22Rv1 (cell line): ENCODE results near the gene C10orf105.

Experiments
- H3K27ac ChIP-seq: fragments of 450-650 bp; 2 replicates; pipeline ENCODE4 v1.5.1; 2017
- ZFX ChIP-seq: fragments of 450-650 bp; IDR thresholded peaks from 2 replicates; pipeline ENCODE4 v1.6.1; 2017; ENCODE audit warnings: antibody characterized with exemption, borderline replicate concordance
- TF ChIP-seq, protein P1 (sequence below): fragments of 450-650 bp; IDR thresholded peaks from 2 replicates; pipeline ENCODE4 v1.5.1; 2017; ENCODE audit warnings: mild to moderate bottlenecking

Gene C10orf105

DNA sequence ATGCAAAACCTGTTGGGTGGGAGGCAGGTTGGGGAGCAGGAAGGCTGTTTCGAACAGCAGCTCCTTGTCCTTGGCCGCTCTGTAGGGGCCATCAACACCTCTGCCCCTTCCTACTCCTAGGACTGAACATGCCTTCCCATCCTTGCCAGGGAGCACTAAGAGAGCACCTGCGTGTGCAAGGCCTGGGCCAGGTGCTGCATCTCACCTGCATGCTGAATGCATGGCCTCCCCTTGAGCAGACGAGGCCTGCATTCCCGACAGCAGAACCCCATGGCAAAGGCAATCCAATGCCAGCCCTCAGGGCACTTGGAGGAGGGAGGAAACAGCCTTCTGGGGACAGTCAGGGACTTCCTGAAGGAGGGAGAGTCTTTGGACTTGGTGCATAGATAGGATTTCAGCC, 42.7 kb upstream of the C10orf105 start:
- TF ChIP-seq, protein P1, sequence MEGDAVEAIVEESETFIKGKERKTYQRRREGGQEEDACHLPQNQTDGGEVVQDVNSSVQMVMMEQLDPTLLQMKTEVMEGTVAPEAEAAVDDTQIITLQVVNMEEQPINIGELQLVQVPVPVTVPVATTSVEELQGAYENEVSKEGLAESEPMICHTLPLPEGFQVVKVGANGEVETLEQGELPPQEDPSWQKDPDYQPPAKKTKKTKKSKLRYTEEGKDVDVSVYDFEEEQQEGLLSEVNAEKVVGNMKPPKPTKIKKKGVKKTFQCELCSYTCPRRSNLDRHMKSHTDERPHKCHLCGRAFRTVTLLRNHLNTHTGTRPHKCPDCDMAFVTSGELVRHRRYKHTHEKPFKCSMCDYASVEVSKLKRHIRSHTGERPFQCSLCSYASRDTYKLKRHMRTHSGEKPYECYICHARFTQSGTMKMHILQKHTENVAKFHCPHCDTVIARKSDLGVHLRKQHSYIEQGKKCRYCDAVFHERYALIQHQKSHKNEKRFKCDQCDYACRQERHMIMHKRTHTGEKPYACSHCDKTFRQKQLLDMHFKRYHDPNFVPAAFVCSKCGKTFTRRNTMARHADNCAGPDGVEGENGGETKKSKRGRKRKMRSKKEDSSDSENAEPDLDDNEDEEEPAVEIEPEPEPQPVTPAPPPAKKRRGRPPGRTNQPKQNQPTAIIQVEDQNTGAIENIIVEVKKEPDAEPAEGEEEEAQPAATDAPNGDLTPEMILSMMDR: no peak
- no peak for TF ChIP-seq ZFX
- H3K27ac ChIP-seq: no peak overlapping the region

DNA sequence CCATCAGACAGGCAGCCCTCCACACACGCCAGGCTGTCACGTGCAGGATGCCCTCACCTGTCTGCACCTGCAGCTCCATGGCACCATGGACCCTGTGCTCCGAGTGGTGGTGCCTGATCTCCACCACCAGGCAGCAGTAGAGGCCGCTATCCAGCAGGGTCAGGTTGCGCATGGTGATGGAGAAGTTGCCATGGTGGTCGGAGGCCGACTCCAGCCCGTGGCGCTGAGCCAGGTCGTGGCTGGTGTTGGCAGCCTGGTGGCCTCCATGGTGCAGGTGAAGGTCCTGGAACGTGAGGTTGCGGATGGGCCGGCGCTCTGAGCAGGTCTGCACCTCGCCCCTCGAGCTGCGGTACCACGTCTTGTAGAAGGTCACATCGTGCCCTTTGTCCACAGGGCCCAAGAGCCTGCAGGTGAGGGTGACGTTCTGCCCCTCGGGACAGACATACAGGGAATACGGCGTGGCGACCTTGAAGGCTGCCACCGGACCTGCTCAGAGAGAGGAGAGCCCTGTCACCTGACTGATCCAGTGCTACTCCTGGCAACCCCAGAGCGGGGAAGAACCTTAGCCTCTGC, 42.0 kb upstream of the C10orf105 start:
- no peak overlapping the region for H3K27ac ChIP-seq
- TF ChIP-seq ZFX: no peak
- TF ChIP-seq, protein P1: no peak

DNA sequence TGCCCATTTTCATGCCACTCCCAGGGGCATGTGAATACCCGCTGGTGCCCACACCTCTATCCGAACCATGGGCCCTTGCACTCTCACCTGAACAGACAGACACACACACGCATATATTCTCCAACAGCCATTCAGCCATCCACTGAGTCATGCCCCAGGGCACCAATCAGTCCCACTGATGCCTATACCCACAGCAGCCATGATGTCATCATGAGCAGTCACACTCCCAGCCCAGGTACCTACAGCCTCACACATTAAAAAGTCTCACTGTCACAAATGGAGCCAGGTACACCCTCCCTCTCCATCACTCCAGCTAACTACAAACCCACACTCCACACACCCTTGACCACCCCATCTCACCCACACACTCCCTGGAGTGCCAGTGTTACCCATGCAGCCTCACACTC, 41.5 kb upstream of the C10orf105 start:
- H3K27ac ChIP-seq: no peak overlapping the region
- no peak for TF ChIP-seq ZFX
- TF ChIP-seq, protein P1: no peak

DNA sequence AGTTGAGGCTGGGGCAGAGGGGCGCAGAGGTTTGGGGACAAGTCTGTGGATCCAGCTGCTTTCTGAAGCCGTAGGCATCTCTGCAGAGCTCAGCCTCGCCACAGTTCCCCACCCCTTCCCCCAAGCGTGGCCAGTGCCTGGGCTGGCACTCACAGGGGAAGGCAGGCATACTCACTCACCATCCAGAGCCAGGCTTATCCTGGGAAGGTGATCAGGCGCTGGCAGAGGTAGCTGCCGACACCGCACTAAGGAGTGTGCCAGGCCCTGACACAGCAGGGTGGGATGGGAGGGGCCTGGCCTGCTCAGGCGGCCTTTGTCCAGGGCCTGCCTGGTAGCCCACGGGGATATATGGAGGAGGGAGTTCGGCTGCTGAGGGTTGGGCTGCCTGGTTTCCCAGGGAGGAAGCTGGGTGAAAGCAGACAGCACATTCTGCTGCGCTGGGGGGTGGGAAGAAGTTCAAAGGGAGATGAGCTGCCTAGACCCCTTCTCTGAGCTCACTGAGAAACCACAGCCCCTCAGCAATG, 37.9 kb upstream of the C10orf105 start:
- H3K27ac ChIP-seq: no peak overlapping the region
- TF ChIP-seq ZFX: no peak
- TF ChIP-seq, protein P1: no peak

DNA sequence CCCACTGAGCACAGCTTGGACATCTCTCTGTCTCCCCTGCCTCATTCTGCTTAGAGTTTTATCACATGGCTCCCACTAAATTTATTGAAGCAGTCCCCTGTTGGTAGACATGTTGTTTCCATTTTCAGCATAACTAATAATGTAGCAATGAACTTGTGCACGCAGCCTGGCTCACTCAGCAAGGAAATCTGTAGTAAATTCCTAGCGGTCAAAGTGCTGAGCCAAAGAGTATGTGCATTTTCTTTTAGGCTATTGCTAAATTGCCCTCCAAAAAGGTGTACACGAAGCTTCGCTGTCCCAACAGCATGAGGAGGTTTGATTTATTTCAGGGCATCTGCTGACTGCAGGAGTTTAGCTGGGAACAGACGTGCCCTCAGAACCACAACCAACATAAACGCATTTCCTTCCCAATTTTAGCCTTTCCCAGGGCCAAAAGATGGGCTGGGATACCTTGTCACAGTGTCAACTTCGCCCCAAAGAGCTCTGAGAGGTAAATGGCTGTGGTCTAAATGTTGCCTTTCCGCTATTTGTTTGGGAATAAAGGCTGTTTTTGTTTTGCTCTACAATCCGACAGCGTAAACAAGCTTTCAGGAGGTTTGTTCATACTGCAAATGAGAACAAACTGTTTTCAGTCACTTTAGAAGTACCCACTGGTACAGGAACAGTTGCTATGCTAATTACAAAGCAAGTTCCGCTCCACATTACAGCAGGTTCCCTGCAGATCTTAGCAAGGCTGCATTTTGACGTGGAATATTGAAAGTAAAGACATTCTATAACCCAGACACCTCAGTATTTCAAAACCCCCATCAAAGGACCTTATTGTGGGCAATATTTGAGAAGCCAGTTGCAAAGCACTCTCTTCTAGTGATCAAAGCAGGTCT, 37.0 kb upstream of the C10orf105 start:
- H3K27ac ChIP-seq: no peak overlapping the region

DNA sequence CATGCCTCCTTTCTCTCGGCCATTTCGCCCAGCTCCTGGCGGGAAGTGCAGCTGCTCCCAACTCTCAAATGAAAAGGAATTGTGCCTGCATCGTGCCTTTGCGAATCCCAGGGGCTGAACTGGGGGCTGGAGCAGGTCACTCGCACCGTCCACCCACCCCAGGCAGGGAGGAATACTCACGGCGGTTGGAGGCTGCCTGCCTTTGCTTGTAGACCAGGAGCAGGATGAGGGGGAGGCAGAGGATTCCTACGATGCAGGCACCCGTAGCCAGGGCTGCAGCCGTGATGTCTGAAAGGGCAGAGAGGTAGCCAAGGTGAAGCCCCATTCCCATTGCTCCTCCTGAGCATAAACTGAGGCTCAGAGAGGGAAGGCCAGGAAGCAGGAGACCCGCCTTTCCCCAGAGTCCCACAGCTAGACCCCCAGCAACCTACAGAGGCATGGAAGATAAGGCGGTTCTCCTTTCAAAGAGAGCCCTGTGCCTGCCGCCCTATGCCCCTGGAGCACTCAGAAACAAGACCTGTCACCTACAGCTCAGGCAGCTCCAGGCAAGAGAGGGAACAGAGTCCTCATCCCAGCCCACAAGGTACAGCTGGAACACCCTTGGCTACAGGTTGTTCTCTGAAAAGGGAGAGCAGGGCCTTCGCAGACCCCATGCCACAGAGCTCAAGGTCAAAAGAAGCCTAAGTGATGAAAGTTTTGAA, 35.8 kb upstream of the C10orf105 start:
- no peak for TF ChIP-seq ZFX
- TF ChIP-seq, protein P1: no peak

More for the DNA sequence above, 37.0 kb upstream of the C10orf105 start:
- TF ChIP-seq, protein P1: no peak

More for the DNA sequence above, 35.8 kb upstream of the C10orf105 start:
- H3K27ac ChIP-seq: no peak overlapping the region
